Measurements from ENCODE around the gene SPRYD3. TPM values are rescaled to one million over a fixed set of nuclear protein-coding genes. Genes with fewer than 3 reads are reported as not detected.
"Not testable (repeated sequence)": the region's sequence is repeated elsewhere in the genome, so short reads cannot be mapped to it uniquely, and the experiment has no call there.

SPRYD3 gene
- total and polyA plus RNA-seq, 5 donors = 29.4 to 59.6 (median 43.2) TPM

DNA sequence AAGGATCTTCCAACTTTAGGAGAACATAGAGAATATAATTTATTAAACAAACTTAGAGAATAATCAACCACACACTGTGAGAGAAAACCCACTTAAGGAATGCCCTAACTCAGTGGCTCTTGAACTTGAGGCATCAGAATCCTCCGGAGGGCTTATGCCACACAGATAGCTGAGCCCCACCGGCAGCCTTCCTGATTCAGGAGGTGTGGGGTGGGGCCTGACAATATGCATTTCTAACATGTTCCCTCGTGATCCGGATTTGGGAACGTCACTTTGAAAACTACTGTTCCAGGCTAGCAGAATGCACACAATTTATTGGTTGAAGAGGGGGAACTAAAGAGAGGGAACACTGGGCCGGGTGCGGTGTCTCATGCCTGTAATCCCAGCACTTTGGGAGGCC lies 22.1 kb upstream of the SPRYD3 start:
- intact Hi-C loops (cut with DNase I) = no loop called here
- no peak for DNase-seq
- Histone ChIP-seq H3K27me3 (ENCODE audit: control insufficient read depth, insufficient read depth) (no peaks in the 10 kb centered on the region), H3K9me3 (ENCODE audit: control insufficient read depth, low read length) (no peaks in the 10 kb centered on the region), H3K4me1 (ENCODE audit: control insufficient read depth, insufficient read depth, low read length) (peaks cover 3% of the 10 kb centered on the region), H3K27ac (ENCODE audit: low read length) (no peak overlapping the region), H3K4me3 (ENCODE audit: low read length) (no peak overlapping the region)
- 87% methylated on average over 7 of the region's 7 CpGs for WGBS
- ATAC-seq = no peak

DNA sequence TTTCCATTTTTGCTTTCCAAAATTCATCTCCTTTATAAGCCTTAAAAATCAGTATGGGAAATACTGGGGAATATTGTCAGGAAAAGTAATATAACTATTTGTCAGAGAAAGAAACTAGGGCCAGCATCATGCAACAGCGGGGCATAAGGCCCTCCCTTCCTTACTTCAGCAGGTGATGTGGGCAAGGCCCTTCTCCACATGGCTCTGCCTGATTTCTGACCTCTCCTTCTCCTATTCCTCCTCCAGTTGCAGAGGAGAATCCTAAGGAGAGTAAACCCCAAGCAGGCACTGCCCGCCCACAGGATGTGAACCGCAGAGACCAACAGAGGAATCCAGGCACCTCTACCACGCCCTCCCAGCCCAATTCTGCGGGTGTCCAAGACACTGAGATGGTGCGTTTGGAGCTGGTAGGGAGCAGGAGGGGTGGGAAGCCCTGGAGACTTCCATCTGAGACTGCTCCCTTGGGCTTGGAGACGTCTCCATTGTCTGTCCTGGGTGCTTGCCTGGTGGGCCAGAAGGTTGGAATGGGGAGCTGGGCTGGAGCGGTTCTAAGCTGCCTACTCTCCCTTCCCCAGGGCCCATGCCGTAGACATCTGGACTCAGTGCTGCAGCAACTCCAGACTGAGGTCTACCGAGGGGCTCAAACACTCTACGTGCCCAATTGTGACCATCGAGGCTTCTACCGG lies 21.4 kb upstream of the SPRYD3 start:
- H3K27ac ChIP-seq (ENCODE audit: low read length) = no peak overlapping the region
- intact Hi-C loops (cut with DNase I) = no loop called here
- peak in 1 of 3 donors; percentile 56 for DNase-seq
- H3K27me3 ChIP-seq (ENCODE audit: control insufficient read depth, insufficient read depth) = no peaks in the 10 kb centered on the region
- 87% methylated on average over 13 of the region's 13 CpGs for WGBS
- ATAC-seq = no peak
- no peak overlapping the region for H3K4me3 ChIP-seq (ENCODE audit: low read length)
- peaks cover 6% of the 10 kb centered on the region for H3K4me1 ChIP-seq (ENCODE audit: control insufficient read depth, insufficient read depth, low read length)
- H3K9me3 ChIP-seq (ENCODE audit: control insufficient read depth, low read length) = no peaks in the 10 kb centered on the region

DNA sequence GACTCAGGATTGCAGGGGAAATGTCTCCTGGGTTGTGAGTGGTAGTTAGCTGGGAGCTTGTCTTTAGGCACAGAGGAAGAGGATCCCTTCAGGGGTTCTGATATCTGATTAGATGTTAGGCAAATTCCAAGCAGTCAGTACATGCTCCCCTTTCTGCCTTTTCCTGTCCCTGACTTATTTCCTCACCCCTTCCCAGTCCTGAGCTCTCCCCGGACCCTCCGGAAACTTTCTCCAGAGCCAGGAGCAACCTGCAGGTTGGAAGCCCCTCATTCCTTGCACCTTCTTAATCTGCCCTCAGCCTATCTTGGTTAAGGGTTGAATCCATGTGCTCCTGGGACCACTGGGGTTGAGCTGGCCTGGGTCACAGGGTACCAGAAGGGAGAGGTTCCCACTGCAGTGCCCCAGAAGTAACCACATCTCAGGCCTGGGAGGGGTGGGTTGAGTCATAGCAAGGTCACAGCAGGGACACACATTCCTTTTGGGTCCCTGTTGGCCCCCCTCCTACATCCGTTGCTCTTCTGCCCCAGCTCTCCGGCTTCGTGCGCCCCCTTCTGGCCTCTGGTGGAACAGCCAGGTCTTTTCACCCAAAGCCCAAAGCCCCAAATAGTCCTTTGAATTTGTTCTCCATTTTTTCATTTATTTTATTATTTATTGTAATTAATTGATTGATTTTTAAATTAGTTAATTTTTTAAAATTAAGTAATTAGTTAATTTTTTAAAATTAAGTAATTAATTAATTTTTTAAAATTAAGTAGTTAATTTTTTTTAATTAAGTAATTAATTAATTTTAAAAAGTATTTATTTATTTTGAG lies 20.1 kb upstream of the SPRYD3 start:
- 16% methylated on average over 6 of the region's 6 CpGs for WGBS
- no peaks in the 10 kb centered on the region for H3K9me3 ChIP-seq (ENCODE audit: control insufficient read depth, low read length)
- intact Hi-C loops (cut with DNase I) = loop anchor here in 3 of 4 donors (2.0 kb wide), 3 partner anchors 26 to 34 kb away; no protein-coding TSS in a partner anchor
- H3K27ac ChIP-seq (ENCODE audit: low read length) = peak overlapping the region; percentile 69
- peaks cover 6% of the 10 kb centered on the region for H3K4me1 ChIP-seq (ENCODE audit: control insufficient read depth, insufficient read depth, low read length)
- H3K4me3 ChIP-seq (ENCODE audit: low read length) = peak overlapping the region; percentile 17
- ATAC-seq (peak; percentile 79 to 84), DNase-seq (peak; percentile 95 to 97 (median 96))
- H3K27me3 ChIP-seq (ENCODE audit: control insufficient read depth, insufficient read depth) = no peaks in the 10 kb centered on the region

DNA sequence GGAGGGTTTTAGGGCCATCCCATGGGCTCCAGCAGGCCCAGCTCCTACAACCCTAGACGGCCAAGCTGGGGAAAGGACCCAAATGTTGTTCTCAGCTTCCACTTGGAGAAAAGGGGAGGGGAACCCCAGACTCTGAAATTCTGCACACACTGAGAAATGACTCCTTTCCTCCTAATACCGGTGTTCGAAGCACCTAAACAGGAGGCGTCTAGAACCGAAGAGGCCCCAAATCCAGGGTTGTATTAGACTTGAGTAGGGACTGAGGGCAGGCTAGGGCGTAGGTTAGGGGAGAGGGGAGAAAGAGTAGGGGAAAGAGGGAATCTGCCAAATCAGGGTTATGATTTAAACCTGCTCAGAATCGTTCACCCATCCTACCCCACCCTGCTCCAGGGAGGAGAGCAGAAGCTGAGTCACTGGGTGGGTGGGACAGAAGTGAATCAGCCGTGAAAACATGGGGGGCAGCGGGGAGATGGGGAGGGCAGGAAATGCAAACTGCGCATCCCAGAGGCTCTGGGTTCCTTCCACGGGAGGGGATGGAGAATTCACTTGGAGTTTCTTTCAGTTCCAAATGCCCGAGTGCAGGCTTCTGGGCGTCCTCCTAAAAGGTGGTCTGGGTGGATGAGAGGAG lies 19.3 kb upstream of the SPRYD3 start:
- H3K4me1 ChIP-seq (ENCODE audit: control insufficient read depth, insufficient read depth, low read length) = peaks cover 6% of the 10 kb centered on the region
- intact Hi-C loops (cut with DNase I) = loop anchor here in 3 of 4 donors (2.0 kb wide), 3 partner anchors 26 to 34 kb away; no protein-coding TSS in a partner anchor
- 32% methylated on average over 13 of the region's 13 CpGs for WGBS
- H3K4me3 ChIP-seq (ENCODE audit: low read length) = peak overlapping the region; percentile 30
- ATAC-seq (peak; percentile 29 to 68), DNase-seq (peak; percentile 66 to 79 (median 69))
- no peaks in the 10 kb centered on the region for H3K27me3 ChIP-seq (ENCODE audit: control insufficient read depth, insufficient read depth)
- no peaks in the 10 kb centered on the region for H3K9me3 ChIP-seq (ENCODE audit: control insufficient read depth, low read length)
- peak overlapping the region; percentile 69 for H3K27ac ChIP-seq (ENCODE audit: low read length)

DNA sequence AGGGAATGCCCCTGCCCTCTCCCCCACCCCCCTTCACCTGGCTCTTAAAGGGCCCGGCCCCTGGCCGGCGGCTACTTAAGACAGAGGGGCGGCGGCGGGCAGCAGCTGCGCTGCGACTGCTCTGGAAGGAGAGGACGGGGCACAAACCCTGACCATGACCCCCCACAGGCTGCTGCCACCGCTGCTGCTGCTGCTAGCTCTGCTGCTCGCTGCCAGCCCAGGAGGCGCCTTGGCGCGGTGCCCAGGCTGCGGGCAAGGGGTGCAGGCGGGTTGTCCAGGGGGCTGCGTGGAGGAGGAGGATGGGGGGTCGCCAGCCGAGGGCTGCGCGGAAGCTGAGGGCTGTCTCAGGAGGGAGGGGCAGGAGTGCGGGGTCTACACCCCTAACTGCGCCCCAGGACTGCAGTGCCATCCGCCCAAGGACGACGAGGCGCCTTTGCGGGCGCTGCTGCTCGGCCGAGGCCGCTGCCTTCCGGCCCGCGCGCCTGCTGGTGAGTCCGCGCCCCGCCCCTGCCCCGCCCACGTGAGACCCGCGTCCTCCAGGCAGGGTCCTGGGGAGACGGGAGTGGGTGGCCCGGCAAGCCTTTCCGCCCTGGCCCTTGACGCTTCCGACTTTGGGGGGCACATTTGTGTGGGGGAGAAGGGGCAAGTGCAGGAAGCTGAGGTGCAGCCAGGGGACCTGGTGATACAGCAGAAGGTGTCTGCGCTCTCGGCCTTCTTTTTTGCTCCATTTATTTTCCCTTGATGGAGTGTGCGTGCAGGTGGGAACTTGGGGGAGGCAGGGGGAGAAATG lies 18.6 kb upstream of the SPRYD3 start, which contains the start of gene IGFBP6:
Gene IGFBP6, plus strand, starts transcription at position 104 of the 790 bp plus-strand sequence. Its CDS starts 51 bp downstream, at position 155.
- intact Hi-C loops (cut with DNase I) = loop anchor here in 3 of 4 donors (2.0 kb wide), 3 partner anchors 25 to 33 kb away; no protein-coding TSS in a partner anchor
- peak within 1 kb of the TSS; percentile 30 for H3K4me3 ChIP-seq (ENCODE audit: low read length)
- peak within 1 kb of the TSS; percentile 69 for H3K27ac ChIP-seq (ENCODE audit: low read length)
- ATAC-seq (peak; percentile 66 to 70), DNase-seq (peak; percentile 78 to 93 (median 92))
- WGBS = 3% methylated on average over 51 of the region's 51 CpGs
- H3K4me1 ChIP-seq (ENCODE audit: control insufficient read depth, insufficient read depth, low read length) = peaks cover 6% of the 10 kb centered on the region
- H3K27me3 ChIP-seq (ENCODE audit: control insufficient read depth, insufficient read depth) = no peaks in the 10 kb centered on the region
- no peaks in the 10 kb centered on the region for H3K9me3 ChIP-seq (ENCODE audit: control insufficient read depth, low read length)

DNA sequence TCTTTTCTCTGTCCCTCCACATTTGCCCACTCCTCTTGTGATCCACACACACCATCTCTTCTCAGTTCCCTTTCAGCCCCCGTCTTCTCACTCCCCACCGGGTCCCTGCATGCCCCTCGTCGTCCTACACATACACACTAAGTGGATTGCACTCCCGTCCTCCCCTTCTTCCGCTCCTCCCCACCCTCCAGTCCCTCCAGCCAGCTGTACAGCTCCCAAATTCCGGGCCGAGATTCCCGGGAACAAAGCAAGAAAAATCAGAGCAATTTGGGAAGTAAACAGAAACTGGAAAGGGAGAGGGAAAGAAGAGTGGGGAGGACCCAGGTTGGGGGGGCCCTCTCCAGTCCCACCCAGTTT lies 18.0 kb upstream of the SPRYD3 start:
- WGBS = 3% methylated on average over 9 of the region's 9 CpGs
- ATAC-seq = peak; percentile 52 to 61
- intact Hi-C loops (cut with DNase I) = no loop called here
- peaks cover 6% of the 10 kb centered on the region for H3K4me1 ChIP-seq (ENCODE audit: control insufficient read depth, insufficient read depth, low read length)
- DNase-seq = peak in 1 of 3 donors; percentile 79
- H3K27ac ChIP-seq (ENCODE audit: low read length) = peak overlapping the region; percentile 69
- H3K27me3 ChIP-seq (ENCODE audit: control insufficient read depth, insufficient read depth) = no peaks in the 10 kb centered on the region
- no peaks in the 10 kb centered on the region for H3K9me3 ChIP-seq (ENCODE audit: control insufficient read depth, low read length)
- peak overlapping the region; percentile 30 for H3K4me3 ChIP-seq (ENCODE audit: low read length)

DNA sequence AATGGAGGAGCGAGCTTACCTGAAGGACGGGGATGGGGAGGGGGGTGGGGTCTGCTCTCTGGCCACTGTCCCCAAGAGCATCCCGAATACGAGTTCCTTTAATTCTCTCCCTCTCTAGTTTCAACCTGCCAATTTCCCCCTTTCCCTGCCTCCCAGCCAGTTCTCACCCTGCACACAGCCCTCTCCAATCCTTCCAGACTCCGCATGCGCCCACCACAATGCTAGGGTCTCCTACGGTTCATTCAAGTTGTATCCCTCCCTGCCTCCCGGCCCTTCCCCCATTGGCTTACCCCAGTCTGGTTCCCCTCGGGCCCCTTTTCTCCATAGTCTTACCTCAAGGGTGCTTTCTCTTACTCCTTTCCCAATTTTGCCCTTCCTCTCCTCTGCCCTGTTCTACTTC lies 17.6 kb upstream of the SPRYD3 start:
- ATAC-seq = no peak
- peak overlapping the region; percentile 30 for H3K4me3 ChIP-seq (ENCODE audit: low read length)
- intact Hi-C loops (cut with DNase I) = no loop called here
- H3K27ac ChIP-seq (ENCODE audit: low read length) = peak overlapping the region; percentile 69
- H3K4me1 ChIP-seq (ENCODE audit: control insufficient read depth, insufficient read depth, low read length) = peaks cover 6% of the 10 kb centered on the region
- no peaks in the 10 kb centered on the region for H3K27me3 ChIP-seq (ENCODE audit: control insufficient read depth, insufficient read depth)
- DNase-seq = peak in 1 of 3 donors; percentile 54
- 42% methylated on average over 9 of the region's 9 CpGs for WGBS
- no peaks in the 10 kb centered on the region for H3K9me3 ChIP-seq (ENCODE audit: control insufficient read depth, low read length)

DNA sequence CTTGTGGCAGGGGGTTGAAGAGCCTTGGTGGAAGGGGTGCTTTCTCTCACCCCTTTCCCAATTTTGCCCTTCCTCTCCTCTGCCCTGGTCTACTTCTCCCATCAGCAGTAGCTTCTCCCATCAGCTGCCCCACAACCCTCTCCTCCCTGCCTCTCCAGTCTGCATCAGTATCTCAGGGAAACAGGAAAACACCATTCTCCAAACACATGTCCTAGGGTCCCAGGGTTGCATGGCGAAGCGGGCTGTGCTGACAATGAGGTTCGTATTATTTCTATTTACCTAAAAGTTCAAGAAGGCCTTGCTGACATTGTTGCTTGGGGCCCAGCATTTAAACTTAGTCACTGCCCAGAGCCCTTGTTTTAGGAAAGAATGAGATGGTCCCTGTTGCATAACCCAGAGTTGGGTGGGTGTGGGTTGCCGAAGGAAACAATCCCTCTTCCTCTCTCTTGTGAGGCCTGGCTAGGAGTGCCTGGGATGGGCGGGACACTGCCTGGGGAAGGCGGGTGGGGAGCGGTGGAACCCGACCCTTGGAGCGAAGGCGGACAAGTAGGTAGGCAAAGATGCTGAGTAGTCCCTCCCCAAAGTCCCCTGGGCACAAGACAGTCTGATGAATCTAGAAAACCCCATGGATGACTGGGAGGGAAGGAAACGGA lies 17.0 kb upstream of the SPRYD3 start:
- WGBS = 39% methylated on average over 11 of the region's 11 CpGs
- intact Hi-C loops (cut with DNase I) = no loop called here

DNA sequence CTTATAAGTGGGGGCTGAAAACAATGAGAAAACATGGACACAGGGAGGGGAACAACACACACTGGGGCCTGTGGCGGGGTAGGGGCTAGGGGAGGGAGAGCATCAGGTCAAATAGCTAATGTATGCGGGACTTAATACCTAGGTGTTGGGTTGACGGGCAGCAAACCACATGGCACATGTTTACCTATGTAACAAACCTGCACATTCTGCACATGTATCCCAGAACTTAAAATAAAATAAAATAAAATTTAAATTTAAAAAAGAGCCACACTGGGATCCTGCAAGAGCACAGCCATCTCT lies 16.4 kb upstream of the SPRYD3 start:
- DNase-seq; ATAC-seq; H3K4me3 ChIP-seq (ENCODE audit: low read length); intact Hi-C loops (cut with DNase I); H3K27ac ChIP-seq (ENCODE audit: low read length); H3K27me3 ChIP-seq (ENCODE audit: control insufficient read depth, insufficient read depth); H3K9me3 ChIP-seq (ENCODE audit: control insufficient read depth, low read length); H3K4me1 ChIP-seq (ENCODE audit: control insufficient read depth, insufficient read depth, low read length): not testable (repeated sequence)
- 92% methylated on average over 3 of the region's 3 CpGs for WGBS

More for the DNA sequence above, 17.0 kb upstream of the SPRYD3 start:
- Histone ChIP-seq H3K4me3 (ENCODE audit: low read length) (no peak overlapping the region), H3K27me3 (ENCODE audit: control insufficient read depth, insufficient read depth) (no peaks in the 10 kb centered on the region), H3K4me1 (ENCODE audit: control insufficient read depth, insufficient read depth, low read length) (peaks cover 6% of the 10 kb centered on the region), H3K27ac (ENCODE audit: low read length) (peak overlapping the region; percentile 75), H3K9me3 (ENCODE audit: control insufficient read depth, low read length) (no peaks in the 10 kb centered on the region)
- peak; percentile 81 to 86 for ATAC-seq
- DNase-seq = peak; percentile 90 to 94 (median 93)
